Sigmoid colon (tissue), 7 donors: Measurements from ENCODE around the gene TTLL10. TPM values are rescaled to one million over a fixed set of nuclear protein-coding genes. Genes with fewer than 3 reads are reported as not detected.
"Not testable (repeated sequence)": the region's sequence is repeated elsewhere in the genome, so short reads cannot be mapped to it uniquely, and the experiment has no call there.

ENCODE experiments used
- DNase-seq: peaks from one replicate; pipeline ENCODE4 v3.0.0-alpha.2; 2019
- H3K27ac ChIP-seq, 4 donors: fragments of 200-600 bp; sonication (generic); one replicate each; pipeline ENCODE4 v1.5.1; 2016 to 2019; ENCODE audit warnings: mild to moderate bottlenecking in 1 of 4
- H3K27me3 ChIP-seq, 3 donors: fragments of 200-600 bp; sonication (generic); one replicate each; pipeline ENCODE4 v1.5.1; 2019; ENCODE audit warnings: mild to moderate bottlenecking in 1 of 3
- H3K36me3 ChIP-seq, 4 donors: fragments of 200-600 bp; sonication (generic); one replicate each; pipeline ENCODE4 v1.5.1; 2016 to 2019
- H3K4me1 ChIP-seq, 4 donors: fragments of 200-600 bp; sonication (generic); one replicate each; pipeline ENCODE4 v1.5.1; 2017 to 2019
- H3K4me3 ChIP-seq, 4 donors: fragments of 200-600 bp; sonication (generic); one replicate each; pipeline ENCODE4 v1.5.1; 2017 to 2019; ENCODE audit warnings: mild to moderate bottlenecking in 2 of 4, moderate library complexity in 1 of 4
- H3K9me3 ChIP-seq, 4 donors: fragments of 200-600 bp in 3 of 4; sonication (generic) in 3 of 4; one replicate each; pipeline versions ENCODE4 v1.5.1 to v1.6.1; 2013 to 2019
- EP300 ChIP-seq, 4 donors: sonication (generic); formaldehyde crosslinking; IDR thresholded peaks; one replicate each; pipeline ENCODE4 v1.6.1; 2017; ENCODE audit warnings: antibody characterized with exemption in 4 of 4
- POLR2A ChIP-seq, 2 donors: fragments of 450-650 bp; IDR thresholded peaks; one replicate each; pipeline ENCODE4 v1.6.1; 2016; ENCODE audit warnings: antibody characterized with exemption in 2 of 2, mild to moderate bottlenecking in 2 of 2, moderate library complexity in 2 of 2
- POLR2AphosphoS5 ChIP-seq, 4 donors: sonication (generic); formaldehyde crosslinking; IDR thresholded peaks; one replicate each; pipeline ENCODE4 v1.6.1; 2017; ENCODE audit warnings: antibody characterized with exemption in 4 of 4
- WGBS, 2 donors: extraction: QIAGEN DNeasy Blood & Tissue Kit; methylation state at CpG; one replicate each; pipeline ENCODE4 v1.1.7; 2013; 5-methylcytosine and 5-hydroxymethylcytosine counted together
- intact Hi-C: fragments of 100-400 bp; cut with DNase I; formaldehyde crosslinking; loops from one replicate; pipeline ENCODE4 v1.15.1; 2023
- polyA plus RNA-seq, 3 donors: library from polyadenylated mRNA; stranded (reverse); fragments of 200-250 nt; gene quantifications; one replicate each; pipeline ENCODE4 v1.2.3, GENCODE V29; 2013
- total RNA-seq, 4 donors: library from RNA; depleted of rRNA; stranded (reverse); fragments of >200 nt; gene quantifications; one replicate each; pipeline ENCODE4 v1.1.0, GENCODE V29; 2016
- TF ChIP-seq, protein P1 (sequence below), 4 experiments: fragments of 450-650 bp in 3 of 4; fragments of 200-600 bp in 1 of 4; IDR thresholded peaks; one replicate each; pipeline ENCODE4 v1.5.1; 2016 to 2019; ENCODE audit warnings: antibody characterized with exemption in 4 of 4, mild to moderate bottlenecking in 3 of 4, moderate library complexity in 2 of 4
- donor health status: healthy with polysubstance abuse.
- donor health status: Bipolar disorder and iron deficiency.
- donor health status: healthy.

TTLL10 gene
- total and polyA plus RNA-seq, 7 donors = 0.46 to 0.70 (median 0.60) TPM; not detected in 4

DNA sequence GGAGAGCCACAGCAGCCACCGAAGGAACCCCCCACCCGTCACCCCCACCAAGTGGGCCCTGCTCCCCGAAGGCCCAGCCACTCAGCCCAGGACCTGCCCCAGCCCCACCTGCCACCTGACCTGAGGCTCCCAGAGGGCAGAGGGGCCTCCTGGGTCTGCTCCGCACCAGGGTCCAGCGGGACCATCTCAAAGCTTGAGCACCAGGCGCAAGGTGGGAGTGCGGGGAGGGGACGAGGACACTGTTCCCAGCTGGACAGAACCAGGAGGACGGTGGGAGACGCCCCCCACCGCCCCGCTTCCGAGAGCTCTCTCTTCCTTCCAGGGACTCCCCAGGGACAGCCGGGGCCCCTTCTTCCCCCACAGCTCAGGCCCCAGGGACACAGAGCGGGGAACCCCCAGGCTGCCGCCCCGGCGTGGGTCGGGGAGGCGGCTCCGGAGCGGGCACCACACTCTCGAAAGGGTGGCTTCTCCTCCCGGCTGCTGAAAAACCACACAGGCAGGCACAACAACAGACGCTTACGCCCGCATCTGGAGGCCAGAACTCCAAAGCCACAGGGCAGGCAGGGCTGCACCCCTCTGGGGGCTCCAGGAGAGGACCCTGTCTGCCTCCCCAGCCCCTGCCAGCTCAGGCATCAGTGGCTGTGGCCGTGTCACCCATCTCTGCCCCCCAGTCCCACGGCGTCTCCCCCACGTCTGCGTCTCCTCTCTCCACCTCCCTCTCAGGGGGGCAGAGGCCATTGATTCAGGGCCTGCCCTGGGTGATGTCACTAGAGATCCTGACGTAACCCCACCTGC, 1.9 kb upstream of the TTLL10 start:
- TF ChIP-seq, protein P1, sequence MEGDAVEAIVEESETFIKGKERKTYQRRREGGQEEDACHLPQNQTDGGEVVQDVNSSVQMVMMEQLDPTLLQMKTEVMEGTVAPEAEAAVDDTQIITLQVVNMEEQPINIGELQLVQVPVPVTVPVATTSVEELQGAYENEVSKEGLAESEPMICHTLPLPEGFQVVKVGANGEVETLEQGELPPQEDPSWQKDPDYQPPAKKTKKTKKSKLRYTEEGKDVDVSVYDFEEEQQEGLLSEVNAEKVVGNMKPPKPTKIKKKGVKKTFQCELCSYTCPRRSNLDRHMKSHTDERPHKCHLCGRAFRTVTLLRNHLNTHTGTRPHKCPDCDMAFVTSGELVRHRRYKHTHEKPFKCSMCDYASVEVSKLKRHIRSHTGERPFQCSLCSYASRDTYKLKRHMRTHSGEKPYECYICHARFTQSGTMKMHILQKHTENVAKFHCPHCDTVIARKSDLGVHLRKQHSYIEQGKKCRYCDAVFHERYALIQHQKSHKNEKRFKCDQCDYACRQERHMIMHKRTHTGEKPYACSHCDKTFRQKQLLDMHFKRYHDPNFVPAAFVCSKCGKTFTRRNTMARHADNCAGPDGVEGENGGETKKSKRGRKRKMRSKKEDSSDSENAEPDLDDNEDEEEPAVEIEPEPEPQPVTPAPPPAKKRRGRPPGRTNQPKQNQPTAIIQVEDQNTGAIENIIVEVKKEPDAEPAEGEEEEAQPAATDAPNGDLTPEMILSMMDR (IDR thresholded peaks at IDR 0.05) = no peak
- no peak for TF ChIP-seq POLR2A (IDR thresholded peaks at IDR 0.05)
- no peak for TF ChIP-seq EP300 (IDR thresholded peaks at IDR 0.05)
- no peak for TF ChIP-seq POLR2AphosphoS5 (IDR thresholded peaks at IDR 0.05)
- intact Hi-C loops = no loop called here
- H3K27ac ChIP-seq = no peak overlapping the region
- no peaks in the 10 kb centered on the region for H3K9me3 ChIP-seq
- no peak overlapping the region for H3K4me3 ChIP-seq
- no peaks in the 10 kb centered on the region for H3K36me3 ChIP-seq
- WGBS, 2 donors = 49 to 56% methylated on average over 33 of the region's 33 CpGs
- DNase-seq = no peak
- H3K27me3 ChIP-seq = peaks cover 21 to 99% (median 75%) of the 10 kb centered on the region in 3 donors
- peaks cover 0 to 7% (median 0%) of the 10 kb centered on the region in 4 donors for H3K4me1 ChIP-seq

DNA sequence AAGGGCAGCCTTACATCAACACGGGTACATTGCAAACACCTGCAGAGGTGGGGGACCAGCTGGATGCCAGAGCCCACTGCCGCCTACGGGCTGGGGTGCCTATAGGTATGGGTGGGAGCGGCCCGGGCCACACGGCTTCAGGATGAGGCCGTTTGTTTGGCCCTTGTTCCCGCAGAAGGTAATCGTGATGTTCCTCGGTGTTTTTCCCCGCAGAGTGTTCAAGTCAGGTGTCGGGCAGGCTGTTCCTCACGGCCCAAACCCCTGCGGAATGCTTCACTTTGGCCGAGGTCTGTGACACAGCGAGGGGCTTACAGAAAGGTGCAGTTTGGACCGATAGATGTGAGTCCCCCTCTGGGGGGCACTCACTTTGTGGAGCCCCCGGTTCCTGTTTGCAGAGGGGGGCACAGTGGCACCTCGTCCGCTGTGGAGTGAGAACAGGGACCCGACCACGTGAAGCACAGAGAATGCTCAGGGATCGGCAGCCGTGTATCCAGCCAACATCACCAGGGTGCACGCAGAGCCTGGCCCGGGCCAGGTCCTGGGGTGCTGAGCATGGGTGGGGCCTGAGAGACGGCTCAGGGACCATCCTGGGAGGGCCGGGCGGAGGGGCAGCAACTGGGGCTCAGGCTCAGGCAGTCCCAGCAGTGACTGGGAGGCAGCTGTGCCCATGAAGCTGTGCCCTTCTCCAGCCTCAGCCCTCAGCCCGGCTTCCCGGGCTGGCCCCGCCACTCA, 453 bp upstream of the TTLL10 start:
- TF ChIP-seq POLR2A (IDR thresholded peaks at IDR 0.05) (no peak), POLR2AphosphoS5 (IDR thresholded peaks at IDR 0.05) (no peak), EP300 (IDR thresholded peaks at IDR 0.05) (no peak)
- TF ChIP-seq, protein P1 (IDR thresholded peaks at IDR 0.05) = no peak
- WGBS, 2 donors = 57 to 72% methylated on average over 32 of the region's 32 CpGs
- DNase-seq = no peak
- intact Hi-C loops = no loop called here
- Histone ChIP-seq H3K9me3 (no peaks in the 10 kb centered on the region), H3K27ac (no peak overlapping the region), H3K36me3 (no peaks in the 10 kb centered on the region), H3K27me3 (peaks cover 19 to 99% (median 73%) of the 10 kb centered on the region in 3 donors), H3K4me3 (no peak overlapping the region), H3K4me1 (peaks cover 0 to 7% (median 0%) of the 10 kb centered on the region in 4 donors)

DNA sequence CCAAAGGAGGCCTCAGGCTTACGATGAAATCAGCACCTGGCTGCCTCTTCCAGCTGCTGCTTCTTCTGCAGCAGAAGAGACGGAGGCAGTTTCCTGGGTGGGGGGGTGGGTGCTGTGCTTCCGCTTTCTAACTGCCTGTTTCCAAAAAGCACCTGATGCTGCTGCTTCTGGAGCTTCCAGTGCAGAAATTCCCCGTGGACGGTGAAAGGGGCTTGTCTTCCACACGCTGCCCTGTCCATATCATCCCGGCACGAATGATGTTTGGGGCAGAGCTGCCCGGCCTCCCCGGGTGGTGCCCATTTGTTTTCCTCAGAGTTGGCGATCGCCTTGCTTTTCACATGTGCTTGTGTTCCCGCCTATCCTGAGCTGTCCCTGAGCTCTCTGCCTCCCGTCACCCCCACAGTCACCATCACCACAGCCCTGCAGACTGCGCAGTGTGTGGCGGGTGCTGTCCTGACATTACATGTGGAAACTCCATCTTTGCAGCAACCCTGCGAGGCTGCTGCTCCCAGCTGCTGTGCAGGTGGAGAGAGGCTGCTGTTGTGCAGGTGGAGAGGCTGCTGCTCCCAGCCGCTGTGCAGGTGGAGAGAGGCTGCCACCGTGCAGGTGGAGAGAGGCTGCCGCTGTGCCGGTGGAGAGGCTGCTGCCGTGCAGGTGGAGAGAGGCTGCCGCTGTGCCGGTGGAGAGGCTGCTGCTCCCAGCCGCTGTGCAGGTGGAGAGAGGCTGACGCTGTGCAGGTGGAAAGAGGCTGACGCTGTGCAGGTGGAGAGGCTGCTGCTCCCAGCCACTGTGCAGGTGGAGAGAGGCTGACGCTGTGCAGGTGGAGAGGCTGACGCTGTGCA, 1.8 kb downstream of the TTLL10 start:
- intact Hi-C loops = no loop called here
- TF ChIP-seq POLR2A (IDR thresholded peaks at IDR 0.05) (no peak), EP300 (IDR thresholded peaks at IDR 0.05) (no peak), POLR2AphosphoS5 (IDR thresholded peaks at IDR 0.05) (no peak)
- TF ChIP-seq, protein P1 (IDR thresholded peaks at IDR 0.05) = no peak
- Histone ChIP-seq H3K4me3 (no peak overlapping the region), H3K4me1 (peaks cover 0 to 7% (median 0%) of the 10 kb centered on the region in 4 donors), H3K27ac (no peak overlapping the region), H3K9me3 (no peaks in the 10 kb centered on the region), H3K27me3 (peaks cover 19 to 99% (median 72%) of the 10 kb centered on the region in 3 donors), H3K36me3 (no peaks in the 10 kb centered on the region)
- no peak for DNase-seq
- 66 to 84% methylated on average over 29 of the region's 29 CpGs for WGBS, 2 donors

DNA sequence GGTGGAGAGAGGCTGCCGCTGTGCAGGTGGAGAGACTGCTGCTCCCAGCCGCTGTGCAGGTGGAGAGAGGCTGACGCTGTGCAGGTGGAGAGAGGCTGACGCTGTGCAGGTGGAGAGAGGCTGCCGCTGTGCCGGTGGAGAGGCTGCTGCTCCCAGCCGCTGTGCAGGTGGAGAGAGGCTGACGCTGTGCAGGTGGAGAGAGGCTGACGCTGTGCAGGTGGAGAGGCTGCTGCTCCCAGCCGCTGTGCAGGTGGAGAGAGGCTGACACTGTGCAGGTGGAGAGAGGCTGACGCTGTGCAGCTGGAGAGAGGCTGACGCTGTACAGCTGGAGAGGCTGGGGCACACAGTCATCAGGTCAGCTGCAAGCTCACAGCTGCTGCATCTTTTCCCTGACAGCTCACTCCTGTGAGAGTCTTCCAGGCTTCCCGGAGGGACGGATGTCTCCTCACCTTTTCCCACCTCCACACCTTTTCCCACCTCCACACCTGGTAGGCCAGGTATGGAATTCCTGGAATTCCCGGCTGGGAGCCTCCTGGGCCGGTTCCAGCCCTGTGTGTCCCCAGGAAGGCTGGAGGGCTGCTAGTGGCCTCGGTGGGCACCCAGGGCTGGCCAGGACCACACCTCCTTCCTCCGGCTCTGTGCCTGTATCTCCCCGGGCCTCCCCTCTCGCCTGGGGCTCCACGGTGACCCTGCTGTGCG, 2.5 kb downstream of the TTLL10 start:
- H3K36me3 ChIP-seq, H3K4me1 ChIP-seq, H3K4me3 ChIP-seq, H3K9me3 ChIP-seq, DNase-seq, intact Hi-C loops, H3K27ac ChIP-seq: not testable (repeated sequence)
- 37 to 49% methylated on average over 22 of the region's 22 CpGs for WGBS, 2 donors
- H3K27me3 ChIP-seq = peaks cover 18 to 94% (median 69%) of the 10 kb centered on the region in 3 donors
